GM19397 (cell line): ENCODE measurements around the gene RNU2-63P.
"Not testable (repeated sequence)": the region's sequence is repeated elsewhere in the genome, so short reads cannot be mapped to it uniquely, and the experiment has no call there.

Experiments used
- ATAC-seq: cut with Tn5 transposase; IDR thresholded peaks from one replicate; pipeline ENCODE4 v1.9.1; 2021; ENCODE audit warnings: mild to moderate bottlenecking, moderate library complexity; ENCODE audit not compliant: unreplicated experiment

Gene RNU2-63P

DNA sequence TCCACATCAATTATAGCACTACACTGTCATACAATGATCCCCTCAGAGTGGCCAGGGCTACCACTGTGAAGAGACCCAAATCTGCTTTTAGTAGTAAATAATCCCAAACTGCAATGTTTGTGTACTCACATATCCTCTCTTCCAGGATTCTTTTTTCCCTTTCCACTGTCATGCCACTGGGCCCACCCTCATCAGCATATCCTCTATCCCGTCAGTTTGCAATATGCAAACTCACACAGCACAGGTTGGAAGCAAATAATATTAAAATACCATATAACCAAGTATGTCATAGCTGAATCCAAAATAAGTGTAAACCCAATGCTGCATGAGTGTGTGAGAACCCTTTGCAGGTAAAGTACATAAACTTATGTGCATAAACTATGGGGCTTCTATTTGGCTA lies 28.9 kb downstream of the RNU2-63P start:
- not testable (repeated sequence) for ATAC-seq

DNA sequence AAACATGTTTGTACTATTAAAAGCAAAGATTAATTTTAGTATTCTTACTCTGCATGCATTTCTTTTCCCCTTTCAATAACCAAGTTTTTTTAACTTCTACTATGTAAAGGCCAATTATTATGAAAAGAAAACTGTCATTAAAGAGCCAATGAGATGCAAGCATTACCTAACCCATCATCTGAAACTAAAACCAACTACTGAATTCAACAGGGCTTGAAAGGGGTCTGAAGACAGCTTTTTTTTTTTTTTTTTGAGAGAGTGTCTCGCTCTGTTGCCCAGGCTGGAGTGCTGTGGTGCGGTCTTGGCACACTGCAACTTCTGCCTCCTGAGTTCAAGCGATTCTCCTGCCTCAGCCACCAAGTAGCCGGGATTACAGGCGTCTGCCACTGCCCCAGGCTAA lies 30.4 kb downstream of the RNU2-63P start:
- ATAC-seq = not testable (repeated sequence)

DNA sequence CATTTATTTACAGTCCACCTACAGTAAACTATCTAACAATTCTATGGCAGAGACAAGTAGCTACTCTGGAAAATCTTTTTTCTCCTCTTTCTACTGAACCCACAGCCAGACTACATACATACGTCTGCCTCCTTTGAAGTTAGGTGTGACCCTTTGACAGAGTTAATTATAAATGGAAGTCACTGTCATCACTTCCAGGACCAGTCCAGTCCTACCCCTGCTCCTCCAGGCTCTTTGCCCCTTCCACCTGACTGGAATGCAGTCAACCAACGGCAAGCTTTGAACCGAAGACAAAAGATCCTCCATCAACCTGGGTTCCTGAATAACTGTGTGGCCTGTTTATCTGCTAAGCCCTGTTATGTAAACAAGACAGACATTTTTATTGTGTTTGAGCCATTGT lies 35.2 kb downstream of the RNU2-63P start:
- not testable (repeated sequence) for ATAC-seq

DNA sequence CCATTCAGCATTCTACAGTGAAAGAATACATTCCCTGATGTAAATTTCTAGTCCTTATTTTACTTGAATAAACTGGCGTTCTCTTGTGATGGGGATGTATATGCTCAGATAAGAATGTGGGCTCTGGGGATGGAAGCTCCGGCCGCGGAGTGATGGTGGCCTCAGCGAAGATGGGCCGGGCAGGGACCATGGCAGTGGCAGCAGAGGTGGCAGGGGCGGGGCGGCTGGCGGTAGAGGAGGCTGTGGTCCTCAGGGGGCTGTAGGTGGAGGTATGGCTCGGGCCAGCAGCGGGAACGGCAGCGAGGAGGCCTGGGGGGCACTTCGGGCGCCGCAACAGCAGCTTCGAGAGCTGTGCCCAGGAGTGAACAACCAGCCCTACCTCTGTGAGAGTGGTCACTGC lies 44.0 kb downstream of the RNU2-63P start:
- ATAC-seq = not testable (repeated sequence)
